Uterus (tissue), 2 donors: ENCODE measurements around the gene EPX.

Experiments used
- CTCF ChIP-seq, 4 experiments: fragments of 200-600 bp in 2 of 4; fragments of 450-650 bp in 2 of 4; sonication (generic) in 2 of 4; IDR thresholded peaks; one replicate each; pipeline ENCODE4 v1.5.1; 2016 to 2019; ENCODE audit warnings: antibody characterized with exemption in 4 of 4, mild to moderate bottlenecking in 2 of 4, moderate library complexity in 1 of 4
- POLR2A ChIP-seq, 2 donors: fragments of 450-650 bp; IDR thresholded peaks; one replicate each; pipeline ENCODE4 v1.6.1; 2016; ENCODE audit warnings: antibody characterized with exemption in 2 of 2, mild to moderate bottlenecking in 1 of 2, moderate library complexity in 1 of 2

DNA sequence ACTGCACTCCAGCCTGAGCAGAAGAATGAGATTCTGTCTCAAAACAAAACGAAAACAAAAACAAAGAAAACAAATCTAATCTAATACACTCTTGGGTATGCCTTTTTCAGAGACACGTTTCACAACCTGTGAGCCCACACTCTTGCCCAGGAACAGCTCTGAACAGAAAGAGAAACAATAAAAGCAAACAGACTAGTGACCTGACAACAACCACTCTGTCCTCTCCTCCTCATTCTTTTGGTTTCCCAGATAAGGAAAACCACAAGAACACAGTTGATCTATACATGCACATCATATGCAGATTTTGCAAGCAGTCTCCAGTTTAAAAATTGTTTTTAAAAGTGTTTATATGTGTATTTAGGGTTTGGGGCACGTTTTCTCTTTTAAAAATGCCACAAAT is 25.2 kb downstream of the EPX start:
- no peak for TF ChIP-seq POLR2A (IDR thresholded peaks at IDR 0.05)
- TF ChIP-seq CTCF (IDR thresholded peaks at IDR 0.05) = no peak
